ENCODE data around the gene EVPLL.
"Not testable (repeated sequence)": the region's sequence is repeated elsewhere in the genome, so short reads cannot be mapped to it uniquely, and the experiment has no call there.

EVPLL gene

GRCh38 chr17:18377437-18378204 is at the start of gene EVPLL:
EVPLL (plus strand) TSS chr17:18377778; CDS start chr17:18380938, 3,160 bp downstream.
- no peak for DNase-seq (ENCODE audit: low read depth)

- DNase-seq (ENCODE audit: low read depth): no peak
These were observed 48.9 kb upstream of the EVPLL start for GRCh38 chr17:18328643-18329204.

GRCh38 chr17:18331879-18332278 is 45.7 kb upstream of the EVPLL start:
- no peak for DNase-seq (ENCODE audit: low read depth)

- DNase-seq (ENCODE audit: low read depth): no peak
These were observed 44.6 kb upstream of the EVPLL start for GRCh38 chr17:18332909-18333489.

- not testable (repeated sequence) for DNase-seq (ENCODE audit: low read depth)
These were observed 39.4 kb upstream of the EVPLL start for GRCh38 chr17:18338158-18338557.

GRCh38 chr17:18339933-18340332 is 37.6 kb upstream of the EVPLL start:
- DNase-seq (ENCODE audit: low read depth): no peak

DNA sequence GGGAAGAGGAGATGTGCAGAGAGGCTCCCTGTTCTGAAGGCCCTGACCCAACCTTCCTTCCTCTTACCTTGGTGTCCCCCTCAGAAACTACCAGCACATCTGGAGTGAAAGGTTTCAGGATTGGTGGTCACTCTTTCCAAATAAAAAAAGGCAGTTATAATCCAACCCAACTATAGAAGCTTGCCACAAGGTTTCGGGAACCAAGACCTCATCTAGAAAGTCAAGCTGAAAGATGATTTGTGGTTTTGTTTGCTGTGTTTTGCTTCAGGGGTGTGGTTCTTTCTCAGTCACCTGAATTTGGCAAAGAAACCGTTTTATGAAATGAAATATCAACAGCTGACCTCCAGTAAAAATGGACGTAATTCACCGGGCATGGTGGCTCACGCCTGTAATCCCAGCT is 33.6 kb upstream of the EVPLL start:
- DNase-seq (ENCODE audit: low read depth): no peak

GRCh38 chr17:18353541-18353940 is 24.0 kb upstream of the EVPLL start:
- DNase-seq (ENCODE audit: low read depth): no peak

DNA sequence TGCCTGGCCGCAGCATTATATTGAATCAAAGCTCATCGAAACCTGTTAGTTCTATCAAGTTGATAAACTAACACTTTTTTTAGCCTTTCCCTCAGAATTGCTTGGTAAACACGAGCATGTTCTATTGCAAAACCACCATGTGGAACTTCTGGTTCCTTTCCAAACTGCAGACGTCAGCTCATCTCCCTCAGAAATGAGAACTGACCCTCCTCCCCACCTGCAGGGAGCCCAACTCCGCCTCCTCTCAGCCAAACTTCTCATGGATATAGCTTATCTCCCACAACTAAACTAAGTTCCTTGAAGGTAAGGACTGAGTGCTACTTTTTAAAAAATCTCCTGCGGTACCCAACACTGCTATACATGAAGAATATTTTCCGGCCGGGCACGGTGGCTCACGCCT is 21.0 kb upstream of the EVPLL start:
- peak; percentile 19 for DNase-seq (ENCODE audit: low read depth)

- no peak for DNase-seq (ENCODE audit: low read depth)
These were observed 17.1 kb upstream of the EVPLL start for GRCh38 chr17:18360518-18360917.

- no peak for DNase-seq (ENCODE audit: low read depth)
These were observed 15.5 kb upstream of the EVPLL start for GRCh38 chr17:18361837-18362697.

GRCh38 chr17:18362698-18363100 is 14.9 kb upstream of the EVPLL start:
- DNase-seq (ENCODE audit: low read depth): no peak

- DNase-seq (ENCODE audit: low read depth): peak; percentile 17
These were observed 14.2 kb upstream of the EVPLL start, which contains the start of gene SHMT1 for GRCh38 chr17:18363101-18364049. SHMT1 (minus strand) TSS chr17:18363550; CDS start chr17:18355981, 7,569 bp downstream.

DNA sequence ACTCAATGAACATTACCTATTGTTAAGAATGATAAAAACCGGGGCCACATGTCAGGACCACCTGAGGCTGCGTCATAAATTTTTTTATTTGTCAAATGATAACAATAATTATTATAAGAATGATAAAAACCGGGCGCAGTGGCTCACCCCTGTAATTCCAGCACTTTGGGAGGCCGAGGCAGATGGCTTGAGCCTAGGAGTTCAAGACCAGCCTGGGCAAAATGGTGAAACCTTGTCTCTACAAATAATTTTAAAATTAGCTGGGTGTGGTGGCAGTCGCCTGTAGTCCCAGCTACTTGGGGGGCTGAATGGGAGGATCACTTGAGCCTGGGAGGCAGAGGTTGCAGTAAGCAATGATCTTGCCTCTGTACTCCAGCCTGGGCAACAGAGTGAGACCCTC is 13.4 kb upstream of the EVPLL start:
- no peak for DNase-seq (ENCODE audit: low read depth)

DNA sequence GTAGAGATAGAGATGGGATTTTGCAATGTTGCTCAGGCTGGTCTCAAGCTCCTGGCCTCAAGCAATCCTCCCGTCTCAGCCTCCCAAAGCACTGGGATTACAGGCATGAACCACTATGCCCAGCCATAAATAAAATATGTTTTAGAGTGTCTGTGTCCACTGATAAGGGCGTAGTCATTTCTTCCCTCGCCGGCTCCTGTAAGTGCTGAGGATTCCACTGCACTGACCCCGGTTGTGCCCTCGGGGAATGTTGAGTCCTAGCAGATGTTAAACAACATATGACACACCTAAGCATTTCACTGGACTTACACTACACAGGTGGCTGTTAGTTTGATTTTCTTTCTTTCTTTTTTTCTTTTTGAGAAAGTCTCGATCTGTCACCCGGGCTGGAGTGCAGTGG is 8.6 kb upstream of the EVPLL start:
- DNase-seq (ENCODE audit: low read depth): no peak

DNA sequence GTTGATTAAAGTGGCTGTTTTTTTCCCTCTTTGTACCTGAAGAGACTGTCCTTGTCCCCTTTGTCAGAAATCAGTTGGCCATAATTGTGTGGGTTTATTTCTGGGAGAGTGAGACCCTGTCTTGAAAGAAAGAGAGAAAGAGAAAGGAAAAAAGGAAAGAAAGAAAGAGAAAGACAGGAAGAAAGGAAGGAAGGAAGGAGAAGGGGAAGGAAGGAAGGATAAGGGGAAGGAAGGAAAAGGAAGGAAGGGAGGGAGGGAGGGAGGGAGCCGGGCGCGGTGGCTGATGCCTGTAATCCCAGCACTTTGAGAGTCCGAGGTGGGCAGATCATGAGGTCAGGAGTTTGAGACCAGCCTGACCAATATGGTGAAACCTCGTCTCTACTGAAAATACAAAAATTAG is 6.8 kb upstream of the EVPLL start:
- no peak for DNase-seq (ENCODE audit: low read depth)

- DNase-seq (ENCODE audit: low read depth): no peak
These were observed 6.1 kb upstream of the EVPLL start for GRCh38 chr17:18371455-18371854.

- not testable (repeated sequence) for DNase-seq (ENCODE audit: low read depth)
These were observed 4.4 kb upstream of the EVPLL start for GRCh38 chr17:18373181-18373580.

- DNase-seq (ENCODE audit: low read depth): no peak
These were observed 3.4 kb upstream of the EVPLL start for GRCh38 chr17:18374216-18374615.

- DNase-seq (ENCODE audit: low read depth): no peak
These were observed 577 bp downstream of the EVPLL start for GRCh38 chr17:18378205-18378505.

- DNase-seq (ENCODE audit: low read depth): not testable (repeated sequence)
These were observed 1.0 kb downstream of the EVPLL start for GRCh38 chr17:18378614-18379013.
